SJSA1 (cell line): ENCODE data around the gene DMD. TPM values are rescaled to one million over a fixed set of nuclear protein-coding genes. Genes with fewer than 3 reads are reported as not detected.
A peak's percentile ranks its signal among the peaks of the same experiment; 100 is the strongest.
"Not testable (repeated sequence)": the region's sequence is repeated elsewhere in the genome, so short reads cannot be mapped to it uniquely, and the experiment has no call there.

ENCODE experiments used
- DNase-seq, 2 experiments: peaks; one replicate each; pipeline ENCODE4 v3.0.0-alpha.2; 2015 to 2020; ENCODE audit warnings: low spot score in 2 of 2, low read depth in 1 of 2
- H3K27ac ChIP-seq: fragments of 250-450 bp; sonication (Bioruptor Pico); 2 replicates; pipeline ENCODE4 v1.5.1; 2020; ENCODE audit warnings: mild to moderate bottlenecking, moderate library complexity
- H3K27me3 ChIP-seq: fragments of 250-450 bp; sonication (Bioruptor Pico); replicated peaks from 2 replicates; pipeline ENCODE4 v1.5.1; 2020; ENCODE audit warnings: mild to moderate bottlenecking, moderate library complexity
- H3K36me3 ChIP-seq: fragments of 250-450 bp; sonication (Bioruptor Pico); 2 replicates; pipeline ENCODE4 v1.5.1; 2020; ENCODE audit warnings: mild to moderate bottlenecking
- H3K4me1 ChIP-seq: fragments of 250-450 bp; sonication (Bioruptor Pico); replicated peaks from 2 replicates; pipeline ENCODE4 v1.6.1; 2021; ENCODE audit warnings: mild to moderate bottlenecking
- H3K4me3 ChIP-seq: fragments of 250-450 bp; sonication (Bioruptor Pico); 2 replicates; pipeline ENCODE4 v1.5.1; 2020; ENCODE audit warnings: mild to moderate bottlenecking
- H3K9me3 ChIP-seq: fragments of 250-450 bp; sonication (Bioruptor Pico); replicated peaks from 2 replicates; pipeline ENCODE4 v1.5.1; 2020; ENCODE audit warnings: mild to moderate bottlenecking
- total RNA-seq: library from RNA; depleted of rRNA; stranded (reverse); fragments of >200 nt; shearing (Covaris generic); gene quantifications from 2 replicates; pipeline ENCODE4 v1.2.3, GENCODE V29; 2014

DMD gene
- total RNA-seq, 1 experiment from 2014 or later = 6.8 TPM

DNA sequence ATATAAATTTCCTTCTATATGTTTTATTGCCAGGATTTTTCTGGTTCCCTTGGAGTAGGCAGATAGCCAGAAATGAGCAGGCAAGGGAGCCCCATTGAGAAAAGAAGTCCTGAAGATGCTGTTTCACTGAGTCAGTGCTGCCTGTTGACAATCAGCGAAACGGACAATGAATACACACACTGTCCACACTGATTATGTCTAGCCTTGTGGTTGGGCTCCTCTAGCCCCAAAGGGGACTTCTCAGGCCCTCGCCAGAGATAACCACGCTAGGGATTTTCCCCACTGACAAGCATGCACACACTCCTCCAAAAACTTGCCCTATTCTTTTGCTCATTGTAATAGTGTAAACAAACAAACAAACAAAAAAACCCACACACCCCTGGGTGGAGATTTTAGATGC, 369.3 kb downstream of the DMD start:
- H3K27me3 ChIP-seq = no peaks in the 10 kb centered on the region
- H3K27ac ChIP-seq = no peak overlapping the region
- DNase-seq = peak in 1 of 2 experiments; percentile 0
- H3K4me1 ChIP-seq = no peaks in the 10 kb centered on the region
- no peak overlapping the region for H3K4me3 ChIP-seq
- H3K9me3 ChIP-seq = no peaks in the 10 kb centered on the region
- no peaks in the 10 kb centered on the region for H3K36me3 ChIP-seq

DNA sequence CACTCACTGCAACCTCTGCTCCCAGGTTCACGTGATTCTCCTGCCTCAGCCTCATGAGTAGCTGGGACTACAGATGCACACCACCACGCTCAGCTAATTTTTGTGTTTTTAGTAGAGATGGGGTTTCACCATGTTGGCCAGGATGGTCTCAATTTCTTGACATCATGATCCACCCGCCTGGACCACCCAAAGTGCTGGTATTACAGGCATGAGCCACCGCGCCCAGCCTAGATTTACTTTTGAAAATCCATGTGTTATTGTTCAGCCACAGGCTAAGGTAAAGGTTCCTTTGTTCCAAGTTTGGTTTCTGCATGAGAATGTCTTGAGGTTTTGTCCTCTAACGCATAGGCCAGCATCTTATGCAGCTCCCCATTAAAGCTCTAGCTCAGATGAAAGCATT, 371.6 kb downstream of the DMD start:
- Histone ChIP-seq H3K4me1 (no peaks in the 10 kb centered on the region), H3K27ac (no peak overlapping the region)

DNA sequence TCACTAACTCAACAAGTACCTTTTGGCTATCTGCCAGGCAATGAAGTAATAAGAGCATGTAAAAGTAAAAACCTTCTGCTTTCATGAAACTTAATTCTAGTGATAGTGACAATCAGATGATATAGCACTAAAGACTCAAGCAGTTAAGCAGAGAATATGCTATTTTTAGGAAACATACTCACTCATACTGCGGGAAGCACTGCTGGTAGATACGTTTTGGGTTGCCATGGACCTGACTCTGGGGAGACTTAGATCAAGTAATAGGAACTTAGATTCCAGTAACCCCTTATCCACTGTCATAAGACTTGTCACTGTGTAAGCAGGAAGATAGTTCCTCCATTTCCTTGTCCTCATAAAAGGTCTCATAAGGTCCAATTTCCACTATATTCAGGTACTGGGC, 386.3 kb downstream of the DMD start:
- no peak for DNase-seq
- no peaks in the 10 kb centered on the region for H3K4me1 ChIP-seq
- H3K27ac ChIP-seq = no peak overlapping the region
- no peak overlapping the region for H3K4me3 ChIP-seq
- no peaks in the 10 kb centered on the region for H3K36me3 ChIP-seq
- H3K27me3 ChIP-seq = no peaks in the 10 kb centered on the region
- no peaks in the 10 kb centered on the region for H3K9me3 ChIP-seq

More for the DNA sequence above, 371.6 kb downstream of the DMD start:
- no peak for DNase-seq
- Histone ChIP-seq H3K27me3 (no peaks in the 10 kb centered on the region), H3K9me3 (no peaks in the 10 kb centered on the region), H3K4me3 (no peak overlapping the region), H3K36me3 (no peaks in the 10 kb centered on the region)

DNA sequence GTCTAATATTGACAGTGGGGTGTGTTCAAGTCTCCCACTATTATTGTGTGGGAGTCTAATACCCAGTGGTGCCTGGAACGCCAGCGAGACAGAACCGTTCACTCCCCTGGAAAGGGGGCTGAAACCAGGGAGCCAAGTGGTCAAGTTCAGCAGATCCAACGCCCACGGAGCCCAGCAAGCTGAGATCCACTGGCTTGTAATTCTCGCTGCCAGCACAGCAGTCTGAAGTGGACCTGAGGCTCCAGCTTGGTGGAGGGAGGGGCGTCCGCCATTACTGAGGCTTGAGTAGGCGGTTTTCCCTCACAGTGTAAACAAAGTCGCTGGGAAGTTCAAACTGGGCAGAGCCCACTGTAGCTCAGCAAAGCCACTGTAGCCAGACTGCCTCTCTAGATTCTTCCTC, 407.3 kb downstream of the DMD start:
- Histone ChIP-seq H3K4me1 (no peaks in the 10 kb centered on the region), H3K4me3 (no peak overlapping the region), H3K9me3 (no peaks in the 10 kb centered on the region), H3K27me3 (no peaks in the 10 kb centered on the region), H3K36me3 (no peaks in the 10 kb centered on the region), H3K27ac (no peak overlapping the region)
- DNase-seq = no peak

- DNase-seq = no peak
- Histone ChIP-seq H3K27ac (no peak overlapping the region), H3K4me1 (no peaks in the 10 kb centered on the region), H3K9me3 (no peaks in the 10 kb centered on the region), H3K36me3 (no peaks in the 10 kb centered on the region), H3K27me3 (no peaks in the 10 kb centered on the region), H3K4me3 (no peak overlapping the region)
These were observed 412.4 kb downstream of the DMD start for GRCh38 chrX:32798990-32799389.

DNA sequence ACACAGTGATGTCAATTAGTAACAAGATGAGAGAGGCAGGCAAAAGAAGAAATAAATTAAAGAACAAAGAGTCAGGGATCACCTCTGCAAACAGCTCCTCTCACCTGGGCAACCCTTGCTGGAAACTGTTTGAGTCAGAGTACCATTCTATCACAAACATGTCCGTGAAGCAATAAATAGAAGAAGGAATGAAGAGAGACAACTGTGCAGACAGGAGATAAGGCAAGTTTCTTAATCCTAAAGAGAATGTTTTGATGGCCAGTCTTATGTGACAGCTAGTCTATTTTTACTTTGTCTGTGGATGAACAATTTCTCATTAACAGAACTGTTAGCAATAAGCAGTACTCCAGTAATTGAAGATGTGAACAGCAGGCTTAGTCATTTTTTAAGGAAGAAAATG, 422.4 kb downstream of the DMD start:
- H3K27me3 ChIP-seq = no peaks in the 10 kb centered on the region
- no peak overlapping the region for H3K27ac ChIP-seq
- no peak for DNase-seq
- H3K4me1 ChIP-seq = no peaks in the 10 kb centered on the region
- no peaks in the 10 kb centered on the region for H3K9me3 ChIP-seq
- no peaks in the 10 kb centered on the region for H3K36me3 ChIP-seq
- no peak overlapping the region for H3K4me3 ChIP-seq

DNA sequence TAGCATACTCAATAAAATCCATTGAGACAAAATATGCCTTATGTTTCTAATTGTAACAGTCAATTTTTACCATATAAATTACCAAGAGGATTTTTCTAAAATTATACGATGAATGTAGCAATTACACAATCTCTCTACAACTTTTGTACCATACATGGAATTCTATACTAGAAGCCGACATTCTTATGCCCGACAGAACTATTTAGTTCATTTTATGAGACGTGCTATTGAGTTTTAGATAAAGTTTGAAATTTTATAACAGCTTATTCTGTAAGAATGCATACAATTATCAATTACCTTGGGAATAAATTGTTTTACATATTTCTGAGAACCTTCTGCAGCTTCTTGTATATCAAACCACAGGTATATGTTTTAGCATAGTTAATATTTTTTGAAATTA, 431.2 kb downstream of the DMD start:
- Histone ChIP-seq H3K27ac (no peak overlapping the region), H3K9me3 (no peaks in the 10 kb centered on the region), H3K4me3 (no peak overlapping the region), H3K27me3 (no peaks in the 10 kb centered on the region), H3K4me1 (no peaks in the 10 kb centered on the region), H3K36me3 (no peaks in the 10 kb centered on the region)
- DNase-seq = no peak

- H3K9me3 ChIP-seq = no peaks in the 10 kb centered on the region
- DNase-seq = no peak
- H3K4me3 ChIP-seq = no peak overlapping the region
- H3K4me1 ChIP-seq = no peaks in the 10 kb centered on the region
- H3K27me3 ChIP-seq = no peaks in the 10 kb centered on the region
- H3K27ac ChIP-seq = no peak overlapping the region
- H3K36me3 ChIP-seq = no peaks in the 10 kb centered on the region
These were observed 432.4 kb downstream of the DMD start for GRCh38 chrX:32778965-32779364.

DNA sequence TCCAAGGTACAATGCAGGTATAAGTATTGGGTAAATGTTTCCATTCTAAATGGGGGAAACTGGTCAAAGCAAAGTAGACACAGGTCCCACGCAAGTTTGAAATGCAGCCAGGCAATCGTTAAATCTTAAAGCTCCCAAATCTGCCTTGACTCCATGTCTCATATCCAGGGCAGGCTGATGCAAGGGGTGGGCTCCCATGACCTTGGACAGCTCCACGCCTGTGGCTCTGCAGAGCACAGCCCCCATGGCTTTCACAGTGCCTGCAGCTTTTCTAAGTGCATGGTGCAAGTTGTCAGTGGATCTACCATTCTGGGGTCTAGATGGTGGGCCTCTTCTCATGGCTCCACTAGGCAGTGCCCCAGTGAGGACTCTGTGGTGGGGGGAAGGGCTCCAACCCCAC, 436.4 kb downstream of the DMD start:
- Histone ChIP-seq H3K27ac (no peak overlapping the region), H3K4me1 (no peaks in the 10 kb centered on the region), H3K36me3 (no peaks in the 10 kb centered on the region), H3K4me3 (no peak overlapping the region), H3K9me3 (no peaks in the 10 kb centered on the region), H3K27me3 (no peaks in the 10 kb centered on the region)
- DNase-seq = no peak

DNA sequence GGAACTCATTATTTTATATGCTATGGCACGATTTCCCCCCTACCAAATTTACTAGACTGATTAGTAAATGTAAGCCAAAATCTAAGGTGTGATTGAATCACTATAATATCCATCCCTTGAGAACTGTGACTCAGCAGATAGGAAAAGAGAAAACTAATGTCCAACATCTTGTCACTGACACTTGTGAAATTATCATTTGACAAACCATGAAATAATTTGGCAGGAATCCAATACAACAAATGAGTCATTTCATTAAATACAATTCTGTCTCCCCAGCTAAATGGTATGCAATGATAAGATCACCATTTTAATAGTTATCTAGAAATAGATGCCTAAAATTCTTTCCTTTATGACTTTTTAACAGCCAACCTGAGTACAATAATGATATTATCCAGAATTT, 462.3 kb downstream of the DMD start:
- H3K9me3 ChIP-seq = no peaks in the 10 kb centered on the region
- H3K4me3 ChIP-seq = no peak overlapping the region
- no peak overlapping the region for H3K27ac ChIP-seq
- no peaks in the 10 kb centered on the region for H3K4me1 ChIP-seq
- no peaks in the 10 kb centered on the region for H3K27me3 ChIP-seq
- H3K36me3 ChIP-seq = no peaks in the 10 kb centered on the region
- no peak for DNase-seq

DNA sequence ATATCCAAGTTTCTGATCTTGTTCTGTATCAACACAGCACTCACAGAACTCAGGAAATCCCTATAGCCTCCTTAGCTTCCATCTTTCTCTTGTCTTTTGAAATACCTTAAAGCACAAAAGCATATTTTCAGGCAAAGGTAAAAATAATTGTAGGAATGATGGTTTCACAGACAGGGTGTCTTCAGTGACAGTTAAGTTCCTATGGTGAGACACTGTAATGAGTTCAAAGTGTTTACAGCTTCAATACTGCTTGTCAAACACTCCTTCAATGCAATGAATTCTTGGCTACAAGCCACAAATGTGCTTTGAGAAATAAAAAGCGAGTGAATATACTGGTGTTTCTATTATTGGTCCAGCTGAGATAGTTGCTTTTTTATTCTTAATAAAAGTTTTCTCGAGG, 466.0 kb downstream of the DMD start:
- no peaks in the 10 kb centered on the region for H3K27me3 ChIP-seq
- H3K4me3 ChIP-seq = no peak overlapping the region
- DNase-seq = no peak
- no peaks in the 10 kb centered on the region for H3K4me1 ChIP-seq
- no peaks in the 10 kb centered on the region for H3K9me3 ChIP-seq
- no peaks in the 10 kb centered on the region for H3K36me3 ChIP-seq
- H3K27ac ChIP-seq = no peak overlapping the region

DNA sequence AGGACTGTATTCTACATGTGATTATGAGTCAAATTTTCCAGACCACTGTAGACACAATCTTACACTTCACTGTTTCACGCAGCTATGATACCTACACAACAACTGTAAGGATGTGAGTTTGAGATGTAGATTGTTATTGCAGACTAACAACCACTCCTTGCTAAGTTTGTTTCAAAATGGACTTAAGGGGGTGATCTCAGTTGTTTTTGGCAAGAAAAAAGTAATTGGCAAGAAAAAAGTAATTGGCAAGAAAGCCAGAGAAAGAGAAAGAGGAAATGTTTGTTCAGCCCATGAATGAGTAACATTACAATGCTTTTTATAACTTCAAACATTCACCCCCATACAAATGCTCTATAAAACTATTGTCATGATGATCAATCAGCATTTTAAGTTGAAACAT, 466.4 kb downstream of the DMD start:
- Histone ChIP-seq H3K4me3 (no peak overlapping the region), H3K27me3 (no peaks in the 10 kb centered on the region), H3K36me3 (no peaks in the 10 kb centered on the region), H3K27ac (no peak overlapping the region), H3K9me3 (no peaks in the 10 kb centered on the region), H3K4me1 (no peaks in the 10 kb centered on the region)
- DNase-seq = no peak

DNA sequence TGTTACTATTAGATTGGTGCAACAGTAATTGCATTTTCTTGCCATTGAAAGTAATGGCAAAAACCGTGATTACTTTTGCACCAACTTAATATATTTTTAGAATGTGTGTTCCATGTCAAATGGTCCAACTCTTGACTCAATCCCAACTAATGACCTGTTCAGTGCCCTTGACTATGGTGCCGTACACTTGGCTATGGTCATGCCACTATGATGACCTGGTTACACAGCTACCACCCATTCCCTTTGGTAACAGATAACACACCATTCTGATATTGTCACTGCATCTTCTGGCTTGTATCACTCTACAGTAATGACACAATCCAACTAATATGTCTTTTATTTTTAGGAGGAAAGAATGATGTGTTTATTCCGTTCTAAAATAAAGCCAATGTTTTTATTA, 469.4 kb downstream of the DMD start:
- H3K36me3 ChIP-seq = no peaks in the 10 kb centered on the region
- H3K9me3 ChIP-seq = no peaks in the 10 kb centered on the region
- no peak overlapping the region for H3K27ac ChIP-seq
- no peak for DNase-seq
- no peaks in the 10 kb centered on the region for H3K4me1 ChIP-seq
- H3K27me3 ChIP-seq = no peaks in the 10 kb centered on the region
- H3K4me3 ChIP-seq = no peak overlapping the region

DNA sequence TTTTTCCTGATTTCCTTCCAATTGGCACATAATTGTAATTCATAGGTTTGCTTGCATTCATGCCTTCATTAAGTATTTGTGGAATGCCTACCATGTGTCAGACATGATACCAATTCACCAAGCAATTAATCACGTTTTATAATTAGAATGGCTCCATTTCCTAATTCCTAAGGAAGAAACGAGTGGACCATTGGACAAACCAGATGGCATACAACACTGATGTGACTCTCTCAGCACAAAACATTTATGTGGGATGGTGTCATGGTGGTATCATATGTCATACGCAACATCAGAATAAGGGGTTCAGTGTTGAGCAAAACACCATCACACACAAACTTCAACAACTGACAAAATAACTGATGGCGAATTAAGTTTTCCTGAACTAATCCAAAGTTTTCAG, 502.8 kb downstream of the DMD start:
- Histone ChIP-seq H3K9me3 (no peaks in the 10 kb centered on the region), H3K27ac (no peak overlapping the region), H3K27me3 (no peaks in the 10 kb centered on the region), H3K36me3 (no peaks in the 10 kb centered on the region), H3K4me3 (no peak overlapping the region), H3K4me1 (no peaks in the 10 kb centered on the region)
- DNase-seq = no peak

DNA sequence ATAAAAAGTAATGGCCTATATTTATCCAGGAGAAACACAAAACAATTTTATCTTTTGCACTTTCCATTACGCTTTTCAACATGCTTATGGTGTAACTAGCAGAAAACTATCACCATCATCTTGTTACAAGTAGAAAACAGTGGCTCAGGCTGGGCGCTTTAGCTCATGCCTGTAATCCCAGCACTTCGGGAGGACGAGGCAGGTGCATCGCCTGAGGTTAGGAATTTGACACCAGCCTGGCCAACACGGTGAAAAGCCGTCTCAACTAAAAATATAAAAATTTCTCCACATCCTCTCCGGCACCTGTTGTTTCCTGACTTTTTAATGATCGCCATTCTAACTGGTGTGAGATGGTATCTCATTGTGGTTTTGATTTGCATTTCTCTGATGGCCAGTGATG, 506.0 kb downstream of the DMD start:
- not testable (repeated sequence) for H3K4me1 ChIP-seq, H3K9me3 ChIP-seq, DNase-seq, H3K27me3 ChIP-seq, H3K4me3 ChIP-seq, H3K27ac ChIP-seq, H3K36me3 ChIP-seq
